ENCODE measurements around the gene GMPPA.

The GMPPA gene

DNA sequence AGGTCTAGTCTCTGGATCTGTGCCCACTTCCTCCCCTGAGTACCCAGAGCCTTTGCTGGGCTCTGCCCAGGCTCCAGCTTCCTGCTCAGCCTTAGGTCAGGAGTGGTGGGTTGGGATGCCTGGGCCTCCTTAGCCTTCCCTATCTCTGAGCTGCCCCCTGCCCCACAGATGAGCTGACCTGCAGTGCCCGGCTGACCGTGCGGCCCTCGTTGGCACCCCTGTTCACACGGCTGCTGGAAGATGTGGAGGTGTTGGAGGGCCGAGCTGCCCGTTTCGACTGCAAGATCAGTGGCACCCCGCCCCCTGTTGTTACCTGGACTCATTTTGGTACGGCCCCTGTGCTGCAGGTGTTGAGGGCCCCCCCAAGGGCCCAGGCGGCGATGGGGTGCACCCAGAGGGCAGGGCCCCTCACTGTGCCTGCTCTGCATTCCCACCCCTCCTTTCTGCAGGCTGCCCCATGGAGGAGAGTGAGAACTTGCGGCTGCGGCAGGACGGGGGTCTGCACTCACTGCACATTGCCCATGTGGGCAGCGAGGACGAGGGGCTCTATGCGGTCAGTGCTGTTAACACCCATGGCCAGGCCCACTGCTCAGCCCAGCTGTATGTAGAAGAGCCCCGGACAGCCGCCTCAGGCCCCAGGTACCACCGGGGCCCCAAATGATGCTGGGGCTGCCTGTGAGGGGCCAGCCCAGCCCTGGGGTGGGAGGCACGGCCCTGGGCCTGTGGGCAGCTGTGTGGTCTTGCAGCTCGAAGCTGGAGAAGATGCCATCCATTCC is 30.1 kb upstream of the GMPPA start:
- DNase-seq: no peak

DNA sequence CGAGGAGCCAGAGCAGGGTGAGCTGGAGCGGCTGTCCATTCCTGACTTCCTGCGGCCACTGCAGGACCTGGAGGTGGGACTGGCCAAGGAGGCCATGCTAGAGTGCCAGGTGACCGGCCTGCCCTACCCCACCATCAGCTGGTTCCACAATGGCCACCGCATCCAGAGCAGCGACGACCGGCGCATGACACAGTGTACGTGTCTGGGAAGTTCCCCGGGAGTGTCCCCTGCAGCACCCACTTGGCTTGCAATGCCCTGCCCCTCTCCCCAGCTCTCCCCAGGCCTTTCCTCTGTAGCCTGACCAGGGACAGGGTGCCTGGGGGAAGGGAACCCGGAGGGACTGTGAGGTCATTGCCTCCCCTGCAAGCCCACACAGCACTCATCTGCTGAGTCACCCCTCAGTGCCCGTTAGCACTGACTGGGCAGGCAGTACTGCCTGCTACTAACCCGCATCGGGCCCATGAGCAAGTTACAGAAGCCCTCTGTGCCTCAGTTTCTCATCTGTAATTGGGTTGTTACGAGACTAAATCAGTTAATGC is 29.4 kb upstream of the GMPPA start:
- peak; percentile 42 for DNase-seq

DNA sequence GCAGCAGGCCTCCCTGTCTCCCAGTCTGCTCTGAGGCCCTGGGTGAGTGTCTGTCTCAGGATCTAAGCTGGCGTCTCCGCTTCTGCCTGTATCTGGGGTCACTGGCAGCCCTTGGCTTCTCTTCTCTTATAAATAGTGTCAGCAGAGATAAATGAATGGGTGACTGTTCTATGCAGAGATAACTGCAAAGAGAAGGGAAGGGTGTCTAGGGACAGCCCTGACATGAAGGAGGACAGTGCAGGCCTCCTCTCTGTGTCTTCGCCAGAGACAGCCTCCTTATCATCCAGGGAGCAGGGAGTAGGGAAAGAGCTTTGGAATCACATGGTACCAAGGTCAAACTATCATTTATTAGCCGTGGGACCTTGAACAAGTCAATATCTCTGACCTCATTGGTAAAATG is 28.3 kb upstream of the GMPPA start:
- DNase-seq: no peak

DNA sequence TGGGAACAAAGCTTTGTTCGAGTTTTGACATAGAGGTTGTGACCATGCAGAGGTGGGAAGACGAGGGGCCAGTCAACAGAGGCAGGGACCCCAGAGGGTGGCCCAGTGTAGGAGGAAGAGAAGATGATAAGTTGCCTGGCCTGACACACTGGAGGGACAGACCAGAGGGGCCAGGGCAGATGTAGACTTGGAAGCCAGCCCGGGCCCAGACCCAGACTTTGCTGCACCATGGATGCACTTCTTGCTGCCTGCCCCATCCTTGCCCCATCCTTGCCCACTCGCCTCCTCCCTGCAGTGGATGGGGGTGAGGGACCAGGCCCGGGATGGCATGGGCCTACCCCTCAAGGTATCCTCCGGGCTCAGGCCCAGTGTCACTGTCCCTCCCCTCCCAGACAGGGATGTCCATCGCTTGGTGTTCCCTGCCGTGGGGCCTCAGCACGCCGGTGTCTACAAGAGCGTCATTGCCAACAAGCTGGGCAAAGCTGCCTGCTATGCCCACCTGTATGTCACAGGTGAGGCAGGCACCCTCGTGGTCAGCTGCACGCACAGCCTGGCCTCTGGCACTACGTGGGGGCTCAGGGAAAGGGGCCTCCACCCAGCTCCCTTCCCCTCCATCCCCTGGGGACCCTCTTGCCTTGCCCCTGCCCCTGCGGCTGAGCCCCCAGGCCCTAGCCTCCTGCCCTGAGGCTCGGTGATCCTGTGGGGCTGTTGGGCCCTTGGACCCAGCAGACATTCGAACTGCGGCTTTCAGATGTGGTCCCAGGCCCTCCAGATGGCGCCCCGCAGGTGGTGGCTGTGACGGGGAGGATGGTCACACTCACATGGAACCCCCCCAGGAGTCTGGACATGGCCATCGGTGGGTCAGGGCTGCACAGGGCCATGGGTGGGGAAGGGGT is 27.0 kb upstream of the GMPPA start:
- no peak for DNase-seq

DNA sequence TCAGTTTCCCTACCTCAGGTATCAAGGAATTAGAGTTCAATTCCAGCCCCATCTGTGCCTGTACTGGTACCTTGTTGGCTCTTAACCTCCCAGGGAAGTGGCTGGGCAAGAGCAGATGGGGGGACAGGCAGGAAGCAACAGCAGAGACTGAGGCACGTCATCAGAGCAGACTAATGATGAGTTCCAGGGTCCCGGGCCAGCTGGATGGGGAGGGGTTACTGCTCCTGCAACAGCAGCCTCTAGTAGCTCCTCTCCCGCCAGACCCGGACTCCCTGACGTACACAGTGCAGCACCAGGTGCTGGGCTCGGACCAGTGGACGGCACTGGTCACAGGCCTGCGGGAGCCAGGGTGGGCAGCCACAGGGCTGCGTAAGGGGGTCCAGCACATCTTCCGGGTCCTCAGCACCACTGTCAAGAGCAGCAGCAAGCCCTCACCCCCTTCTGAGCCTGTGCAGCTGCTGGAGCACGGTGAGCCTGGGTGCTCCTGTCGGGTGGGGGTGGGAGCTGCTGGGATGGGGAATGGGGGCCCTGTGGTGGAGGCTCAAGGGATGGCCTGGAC is 26.0 kb upstream of the GMPPA start:
- no peak for DNase-seq

DNA sequence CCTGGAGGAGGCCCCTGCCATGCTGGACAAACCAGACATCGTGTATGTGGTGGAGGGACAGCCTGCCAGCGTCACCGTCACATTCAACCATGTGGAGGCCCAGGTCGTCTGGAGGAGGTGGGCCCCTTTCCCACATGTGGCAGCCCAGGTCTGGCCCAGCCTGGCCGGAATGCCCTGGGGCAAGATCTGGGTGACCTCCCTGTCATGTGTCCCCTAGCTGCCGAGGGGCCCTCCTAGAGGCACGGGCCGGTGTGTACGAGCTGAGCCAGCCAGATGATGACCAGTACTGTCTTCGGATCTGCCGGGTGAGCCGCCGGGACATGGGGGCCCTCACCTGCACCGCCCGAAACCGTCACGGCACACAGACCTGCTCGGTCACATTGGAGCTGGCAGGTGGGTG is 25.2 kb upstream of the GMPPA start:
- DNase-seq: no peak

DNA sequence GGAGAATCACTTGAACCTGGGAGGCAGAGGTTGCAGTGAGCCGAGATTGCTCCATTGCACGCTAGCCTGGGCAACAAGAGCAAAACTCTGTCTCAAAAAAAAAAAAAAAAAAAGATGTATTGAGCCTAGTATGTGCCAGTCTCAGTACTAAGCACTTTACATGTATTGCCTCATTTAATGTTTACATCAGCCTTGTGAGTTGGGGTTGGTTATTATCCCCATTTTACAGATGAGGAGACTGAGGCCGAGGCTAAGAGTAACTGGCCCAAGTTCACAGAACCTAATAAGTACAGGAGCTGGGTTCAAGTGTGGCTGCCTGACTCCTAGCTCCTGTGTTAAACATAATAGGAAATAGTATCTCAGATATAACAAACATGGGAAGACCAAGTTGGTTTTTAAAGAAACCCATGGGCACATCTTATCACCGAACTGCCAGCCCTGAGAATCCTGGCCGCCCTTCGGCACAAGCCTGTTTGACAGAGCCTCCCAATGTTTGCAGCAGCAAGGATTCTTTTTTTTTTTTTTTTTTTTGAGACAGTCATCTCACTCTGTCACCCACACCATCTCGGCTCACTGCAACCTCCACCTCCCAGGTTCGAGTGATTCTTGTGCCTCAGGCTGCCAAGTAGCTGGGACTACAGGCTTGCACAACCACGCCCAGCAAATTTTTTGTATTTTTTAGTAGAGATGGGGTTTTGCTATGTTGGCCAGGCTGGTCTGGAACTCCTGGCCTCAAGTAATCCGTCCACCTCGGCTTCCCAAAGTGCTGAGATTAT is 24.2 kb upstream of the GMPPA start:
- DNase-seq: no peak

DNA sequence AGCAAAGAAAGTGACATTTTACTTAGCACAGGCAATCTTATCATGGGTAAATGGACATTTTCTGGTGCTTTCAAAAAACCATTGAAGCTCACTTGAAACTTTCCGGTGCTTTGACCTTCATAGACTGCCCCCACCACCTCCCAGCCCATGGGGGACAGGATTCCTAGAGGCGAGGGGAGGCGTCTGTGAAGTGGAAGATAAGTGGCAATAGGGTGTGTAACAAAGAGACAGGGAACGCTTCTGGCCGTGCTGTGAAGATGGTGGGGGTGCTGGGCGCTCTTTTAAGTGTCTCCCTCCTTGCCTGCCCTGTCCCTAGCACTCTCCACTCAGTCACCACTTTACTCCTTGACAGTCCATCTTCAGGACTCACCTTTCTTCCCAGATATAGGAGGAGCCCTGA is 23.4 kb upstream of the GMPPA start:
- no peak for DNase-seq

DNA sequence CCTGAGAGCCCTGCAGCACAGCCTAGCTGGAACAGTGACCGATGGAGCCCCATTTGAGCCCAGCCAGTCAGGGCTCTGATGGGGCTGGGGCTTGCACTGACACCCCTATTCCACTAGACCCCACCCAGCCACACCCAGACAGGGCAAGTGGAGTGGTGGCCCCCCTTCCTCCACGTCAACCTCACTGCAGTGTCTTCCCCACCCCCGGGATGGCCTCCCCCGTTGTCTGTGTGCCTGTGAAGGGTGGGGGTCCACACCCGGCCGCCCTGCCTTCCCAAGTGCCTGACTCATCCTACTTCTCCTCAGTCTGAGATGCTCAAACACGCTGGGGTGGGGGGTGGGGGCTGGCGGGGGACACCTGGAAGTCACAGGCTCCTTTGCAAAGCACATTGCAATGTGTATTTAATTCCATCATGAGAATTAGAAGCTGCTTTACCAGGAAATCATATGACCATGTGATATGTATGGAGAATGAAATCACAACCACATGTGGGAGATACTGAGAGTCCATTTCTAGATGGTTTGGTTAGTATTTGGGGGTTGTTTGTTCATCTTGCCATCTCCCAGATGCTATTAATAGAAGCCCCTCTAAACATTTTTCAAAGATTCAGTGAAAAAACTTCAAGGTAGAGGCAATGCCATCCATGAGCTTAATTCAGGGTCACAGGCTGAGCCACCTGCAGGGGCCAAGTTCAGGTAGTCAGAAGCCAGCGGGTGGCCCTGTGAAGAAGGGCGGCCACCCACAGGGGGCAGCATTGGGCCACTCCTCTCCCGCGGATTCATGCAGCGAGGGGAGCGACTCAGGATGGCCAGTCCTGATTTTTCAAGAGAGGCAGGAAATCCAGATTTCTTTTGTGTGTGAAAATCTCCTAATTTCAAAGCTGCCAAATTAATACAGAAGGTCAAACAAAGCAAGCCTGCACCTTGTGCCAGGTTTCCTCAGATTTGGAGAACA is 22.7 kb upstream of the GMPPA start:
- DNase-seq: peak; percentile 82

DNA sequence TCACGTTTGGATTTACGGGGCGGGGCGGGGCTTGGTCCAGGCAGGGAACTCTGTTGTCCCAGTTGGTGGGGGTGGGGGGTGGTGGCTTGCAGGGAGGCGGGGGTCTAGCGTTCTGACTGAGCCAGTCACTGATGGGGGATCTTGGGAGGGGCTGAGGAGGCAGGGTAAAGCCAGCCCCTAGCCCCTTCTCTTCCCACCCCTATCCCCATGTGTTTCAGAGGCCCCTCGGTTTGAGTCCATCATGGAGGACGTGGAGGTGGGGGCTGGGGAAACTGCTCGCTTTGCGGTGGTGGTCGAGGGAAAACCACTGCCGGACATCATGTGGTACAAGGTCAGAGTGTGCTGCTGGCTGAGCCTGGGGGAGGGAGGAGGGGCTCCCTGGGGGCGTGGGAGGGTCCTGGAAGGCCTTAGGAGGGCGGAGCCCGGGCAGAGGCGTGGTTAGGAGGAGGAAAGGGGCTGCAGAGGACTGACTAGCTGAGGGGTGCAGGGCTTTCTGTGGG is 22.0 kb upstream of the GMPPA start:
- no peak for DNase-seq

DNA sequence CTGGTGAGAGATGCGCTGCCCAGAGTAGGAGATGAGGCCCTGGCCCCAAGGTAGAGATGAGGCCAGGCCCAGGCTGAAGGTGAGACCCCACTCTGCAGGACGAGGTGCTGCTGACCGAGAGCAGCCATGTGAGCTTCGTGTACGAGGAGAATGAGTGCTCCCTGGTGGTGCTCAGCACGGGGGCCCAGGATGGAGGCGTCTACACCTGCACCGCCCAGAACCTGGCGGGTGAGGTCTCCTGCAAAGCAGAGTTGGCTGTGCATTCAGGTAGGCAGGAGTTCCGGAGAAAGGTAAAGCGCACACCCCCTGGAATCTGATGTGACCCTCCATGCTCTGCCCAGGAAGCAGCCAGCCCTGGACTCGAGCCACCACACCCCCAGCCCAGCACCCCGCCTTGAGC is 21.5 kb upstream of the GMPPA start:
- DNase-seq: no peak

DNA sequence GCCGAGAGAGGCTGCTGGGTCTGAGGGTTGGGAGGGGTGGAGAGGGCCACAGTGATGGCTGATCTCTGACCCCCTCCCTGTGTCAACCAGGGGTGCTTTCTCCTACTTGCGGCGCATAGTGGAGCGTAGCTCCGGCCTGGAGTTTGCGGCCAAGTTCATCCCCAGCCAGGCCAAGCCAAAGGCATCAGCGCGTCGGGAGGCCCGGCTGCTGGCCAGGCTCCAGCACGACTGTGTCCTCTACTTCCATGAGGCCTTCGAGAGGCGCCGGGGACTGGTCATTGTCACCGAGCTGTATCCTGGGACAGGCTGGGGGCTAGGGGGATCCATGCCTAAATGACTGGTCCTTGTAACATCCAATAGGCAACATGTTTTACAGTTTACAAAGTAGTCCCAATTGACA is 20.9 kb upstream of the GMPPA start:
- DNase-seq: no peak

DNA sequence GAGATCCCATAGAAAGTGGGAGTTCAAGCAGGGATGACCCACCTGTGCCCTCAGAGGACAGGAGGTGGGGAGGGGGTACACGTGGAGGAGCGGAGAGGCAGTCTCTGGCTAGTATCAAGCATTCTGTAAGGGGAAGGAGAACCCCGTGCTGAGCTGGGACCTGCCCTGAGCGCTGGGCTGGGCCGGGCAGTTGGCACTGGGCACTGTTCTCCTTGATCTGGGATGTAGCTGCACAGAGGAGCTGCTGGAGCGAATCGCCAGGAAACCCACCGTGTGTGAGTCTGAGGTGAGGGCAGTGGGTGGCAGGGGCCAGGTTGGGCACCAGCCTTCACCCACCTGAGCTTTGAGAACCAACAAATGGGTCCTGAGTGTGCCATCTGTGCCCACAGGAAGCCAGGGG is 19.8 kb upstream of the GMPPA start:
- DNase-seq: no peak

DNA sequence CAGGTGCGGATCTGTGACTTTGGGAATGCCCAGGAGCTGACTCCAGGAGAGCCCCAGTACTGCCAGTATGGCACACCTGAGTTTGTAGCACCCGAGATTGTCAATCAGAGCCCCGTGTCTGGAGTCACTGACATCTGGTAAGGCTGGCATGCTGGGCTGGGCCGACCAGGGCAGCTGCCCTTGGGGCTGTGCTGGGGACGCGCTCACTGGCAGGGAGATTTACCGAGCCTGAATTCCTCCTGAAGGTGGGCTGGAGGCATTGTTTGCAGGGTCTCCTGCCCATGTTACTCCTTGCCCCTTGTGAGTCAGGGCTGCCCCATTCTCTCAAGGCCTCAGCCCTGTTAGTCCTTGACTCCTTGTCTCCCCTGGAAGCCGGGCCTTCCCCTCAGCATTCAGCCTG is 18.7 kb upstream of the GMPPA start:
- DNase-seq: no peak

DNA sequence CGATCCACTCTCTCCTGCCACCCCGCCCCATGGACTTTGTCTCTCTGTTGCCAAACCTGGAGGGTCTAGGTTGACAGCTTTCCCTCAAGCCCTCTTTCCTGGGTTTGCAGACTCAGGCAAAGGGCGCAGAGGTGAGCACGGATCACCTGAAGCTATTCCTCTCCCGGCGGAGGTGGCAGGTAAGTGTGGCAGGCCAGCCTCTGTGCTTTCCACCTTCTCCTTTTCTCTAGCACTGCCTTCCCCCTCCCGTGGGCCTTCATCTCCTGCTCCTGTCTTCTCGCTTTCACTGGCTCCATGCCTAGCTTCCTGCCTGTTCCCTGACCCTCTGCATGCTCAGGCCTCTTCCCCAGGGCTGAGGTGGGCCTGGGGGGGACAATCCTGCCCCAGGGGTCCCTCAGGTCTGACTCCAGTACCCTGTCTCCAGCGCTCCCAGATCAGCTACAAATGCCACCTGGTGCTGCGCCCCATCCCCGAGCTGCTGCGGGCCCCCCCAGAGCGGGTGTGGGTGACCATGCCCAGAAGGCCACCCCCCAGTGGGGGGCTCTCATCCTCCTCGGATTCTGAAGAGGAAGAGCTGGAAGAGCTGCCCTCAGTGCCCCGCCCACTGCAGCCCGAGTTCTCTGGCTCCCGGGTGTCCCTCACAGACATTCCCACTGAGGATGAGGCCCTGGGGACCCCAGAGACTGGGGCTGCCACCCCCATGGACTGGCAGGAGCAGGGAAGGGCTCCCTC is 15.9 kb upstream of the GMPPA start:
- DNase-seq: no peak

DNA sequence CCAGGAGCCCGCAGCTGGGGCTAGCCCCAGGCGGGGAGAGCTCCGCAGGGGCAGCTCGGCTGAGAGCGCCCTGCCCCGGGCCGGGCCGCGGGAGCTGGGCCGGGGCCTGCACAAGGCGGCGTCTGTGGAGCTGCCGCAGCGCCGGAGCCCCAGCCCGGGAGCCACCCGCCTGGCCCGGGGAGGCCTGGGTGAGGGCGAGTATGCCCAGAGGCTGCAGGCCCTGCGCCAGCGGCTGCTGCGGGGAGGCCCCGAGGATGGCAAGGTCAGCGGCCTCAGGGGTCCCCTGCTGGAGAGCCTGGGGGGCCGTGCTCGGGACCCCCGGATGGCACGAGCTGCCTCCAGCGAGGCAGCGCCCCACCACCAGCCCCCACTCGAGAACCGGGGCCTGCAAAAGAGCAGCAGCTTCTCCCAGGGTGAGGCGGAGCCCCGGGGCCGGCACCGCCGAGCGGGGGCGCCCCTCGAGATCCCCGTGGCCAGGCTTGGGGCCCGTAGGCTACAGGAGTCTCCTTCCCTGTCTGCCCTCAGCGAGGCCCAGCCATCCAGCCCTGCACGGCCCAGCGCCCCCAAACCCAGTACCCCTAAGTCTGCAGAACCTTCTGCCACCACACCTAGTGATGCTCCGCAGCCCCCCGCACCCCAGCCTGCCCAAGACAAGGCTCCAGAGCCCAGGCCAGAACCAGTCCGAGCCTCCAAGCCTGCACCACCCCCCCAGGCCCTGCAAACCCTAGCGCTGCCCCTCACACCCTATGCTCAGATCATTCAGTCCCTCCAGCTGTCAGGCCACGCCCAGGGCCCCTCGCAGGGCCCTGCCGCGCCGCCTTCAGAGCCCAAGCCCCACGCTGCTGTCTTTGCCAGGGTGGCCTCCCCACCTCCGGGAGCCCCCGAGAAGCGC is 15.0 kb upstream of the GMPPA start:
- DNase-seq: no peak

DNA sequence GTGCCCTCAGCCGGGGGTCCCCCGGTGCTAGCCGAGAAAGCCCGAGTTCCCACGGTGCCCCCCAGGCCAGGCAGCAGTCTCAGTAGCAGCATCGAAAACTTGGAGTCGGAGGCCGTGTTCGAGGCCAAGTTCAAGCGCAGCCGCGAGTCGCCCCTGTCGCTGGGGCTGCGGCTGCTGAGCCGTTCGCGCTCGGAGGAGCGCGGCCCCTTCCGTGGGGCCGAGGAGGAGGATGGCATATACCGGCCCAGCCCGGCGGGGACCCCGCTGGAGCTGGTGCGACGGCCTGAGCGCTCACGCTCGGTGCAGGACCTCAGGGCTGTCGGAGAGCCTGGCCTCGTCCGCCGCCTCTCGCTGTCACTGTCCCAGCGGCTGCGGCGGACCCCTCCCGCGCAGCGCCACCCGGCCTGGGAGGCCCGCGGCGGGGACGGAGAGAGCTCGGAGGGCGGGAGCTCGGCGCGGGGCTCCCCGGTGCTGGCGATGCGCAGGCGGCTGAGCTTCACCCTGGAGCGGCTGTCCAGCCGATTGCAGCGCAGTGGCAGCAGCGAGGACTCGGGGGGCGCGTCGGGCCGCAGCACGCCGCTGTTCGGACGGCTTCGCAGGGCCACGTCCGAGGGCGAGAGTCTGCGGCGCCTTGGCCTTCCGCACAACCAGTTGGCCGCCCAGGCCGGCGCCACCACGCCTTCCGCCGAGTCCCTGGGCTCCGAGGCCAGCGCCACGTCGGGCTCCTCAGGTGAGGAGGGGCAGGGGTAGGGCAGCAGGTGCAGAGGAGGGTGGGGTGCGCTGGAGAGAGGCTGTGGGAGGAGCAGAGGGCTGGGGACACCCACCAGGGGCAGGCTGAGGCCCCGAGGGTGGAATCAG is 14.1 kb upstream of the GMPPA start:
- no peak for DNase-seq

DNA sequence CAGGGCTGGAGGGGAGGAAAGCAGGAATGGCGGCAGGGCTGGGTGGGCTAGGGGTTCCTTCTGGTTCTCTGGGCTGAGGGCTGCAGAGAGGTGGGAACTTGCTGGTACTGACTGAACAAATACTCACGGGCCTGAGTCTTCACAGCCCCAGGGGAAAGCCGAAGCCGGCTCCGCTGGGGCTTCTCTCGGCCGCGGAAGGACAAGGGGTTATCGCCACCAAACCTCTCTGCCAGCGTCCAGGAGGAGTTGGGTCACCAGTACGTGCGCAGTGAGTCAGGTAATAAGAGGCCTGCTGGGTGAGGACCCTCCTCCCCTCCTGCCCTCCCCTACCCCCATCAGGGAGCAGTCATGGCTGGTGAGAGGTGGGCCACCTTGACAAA is 13.5 kb upstream of the GMPPA start:
- DNase-seq: no peak
